Right lobe of liver (tissue), 6 donors: ENCODE measurements around the gene GRM5. TPM values are rescaled to one million over a fixed set of nuclear protein-coding genes. Genes with fewer than 3 reads are reported as not detected.
"Not testable (repeated sequence)": the region's sequence is repeated elsewhere in the genome, so short reads cannot be mapped to it uniquely, and the experiment has no call there.

Source experiments
- ATAC-seq, 4 donors: fragments of 200-7000 bp; cut with Tn5 transposase; one replicate each; pipeline ENCODE4 v1.9.1; 2020; ENCODE audit warnings: mild to moderate bottlenecking in 4 of 4, moderate library complexity in 4 of 4
- DNase-seq, 3 donors: peaks; one replicate each; pipeline ENCODE4 v3.0.0-alpha.2; 2020
- H3K27ac ChIP-seq, 3 donors: fragments of 200-600 bp; one replicate each; pipeline ENCODE4 v1.8.0; 2022
- H3K27me3 ChIP-seq, 2 donors: fragments of 200-600 bp; one replicate each; pipeline ENCODE4 v1.8.0; 2022
- H3K36me3 ChIP-seq, 4 donors: fragments of 200-600 bp; sonication (generic) in 1 of 4; one replicate each; pipeline versions ENCODE4 v1.5.1 to v1.8.0; 2017 to 2022; ENCODE audit warnings: control low read depth in 1 of 4
- H3K4me1 ChIP-seq, 4 donors: fragments of 200-600 bp; sonication (generic) in 1 of 4; one replicate each; pipeline versions ENCODE4 v1.5.1 to v1.8.0; 2017 to 2022; ENCODE audit warnings: control low read depth in 1 of 4
- H3K4me3 ChIP-seq, 3 donors: fragments of 200-600 bp; one replicate each; pipeline ENCODE4 v1.8.0; 2022
- H3K9me3 ChIP-seq, 4 donors: fragments of 200-600 bp; sonication (generic) in 1 of 4; one replicate each; pipeline versions ENCODE4 v1.5.1 to v1.8.0; 2017 to 2022; ENCODE audit warnings: control low read depth in 1 of 4
- CTCF ChIP-seq, 4 donors: fragments of 200-600 bp in 3 of 4; fragments of 450-650 bp in 1 of 4; IDR thresholded peaks; one replicate each; pipeline versions ENCODE4 v1.5.1 to v1.8.0; 2016 to 2022; ENCODE audit warnings: antibody characterized with exemption in 4 of 4, mild to moderate bottlenecking in 2 of 4
- POLR2A ChIP-seq: fragments of 450-650 bp; IDR thresholded peaks from one replicate; pipeline ENCODE4 v1.6.1; 2017; ENCODE audit warnings: antibody characterized with exemption, mild to moderate bottlenecking
- WGBS: methylation state at CpG from one replicate; pipeline ENCODE4 v1.1.6; 2018; ENCODE audit warnings: low coverage, low lambda C conversion rate; ENCODE audit not compliant: insufficient coverage; ENCODE audit errors: missing lambda C conversion rate; 5-methylcytosine and 5-hydroxymethylcytosine counted together
- intact Hi-C, 2 donors: fragments of 100-400 bp; cut with DNase I; formaldehyde crosslinking; loops; one replicate each; pipeline versions ENCODE4 v1.11.2 to v1.14.1; 2022
- total RNA-seq, 6 experiments: library from RNA; depleted of rRNA in 2 of 6; stranded (reverse); fragments of >200 nt in 2 of 6; fragmentation: NEBNext Ultra II Directional in 3 of 6; extraction: Animal tissue kit (Norgen Biotek cat#: 25700) in 3 of 6; gene quantifications; one replicate each; pipeline versions ENCODE4 v1.1.0 to v1.2.4, GENCODE V29; 2016 to 2023
- donor health status: DM: no; HTN: yes; CAD: no.
- donor health status: DM: no; HTN: no; CAD: no.
- donor health status: DM: no; HTN: no; CAD: no.
- donor health status: DM: no; HTN: yes; CAD: no.
- donor health status: DM: no; HTN: yes; CAD: no.

GRM5 gene
- total RNA-seq, 6 experiments from 2014 or later = not detected

- DNase-seq = no peak
- no peak overlapping the region for H3K27ac ChIP-seq
- TF ChIP-seq POLR2A (no peak), CTCF (IDR thresholded peaks at IDR 0.05) (no peak)
- H3K36me3 ChIP-seq = no peaks in the 10 kb centered on the region
- H3K4me1 ChIP-seq = no peaks in the 10 kb centered on the region
- intact Hi-C loops = no loop called here
- 4% methylated on average over 3 of the region's 6 CpGs for WGBS
- ATAC-seq = no peak
- no peak overlapping the region for H3K4me3 ChIP-seq
- H3K9me3 ChIP-seq = no peaks in the 10 kb centered on the region
- H3K27me3 ChIP-seq = no peaks in the 10 kb centered on the region
Observed at GRCh38 chr11:89065066-89065465, 716 bp downstream of the GRM5 start.

GRCh38 chr11:89063481-89063951, 2.3 kb downstream of the GRM5 start:
- ATAC-seq, DNase-seq, H3K27me3 ChIP-seq, intact Hi-C loops, H3K4me1 ChIP-seq, H3K9me3 ChIP-seq, H3K36me3 ChIP-seq, H3K4me3 ChIP-seq, H3K27ac ChIP-seq: not testable (repeated sequence)
- 4% methylated on average over 14 of the region's 17 CpGs for WGBS

GRCh38 chr11:89062771-89063298, 2.9 kb downstream of the GRM5 start:
- H3K36me3 ChIP-seq, DNase-seq, ATAC-seq, H3K4me3 ChIP-seq, H3K4me1 ChIP-seq, H3K27me3 ChIP-seq, intact Hi-C loops, H3K27ac ChIP-seq, H3K9me3 ChIP-seq: not testable (repeated sequence)
- WGBS = 3% methylated on average over 21 of the region's 25 CpGs

- H3K27me3 ChIP-seq, H3K36me3 ChIP-seq, H3K4me3 ChIP-seq, intact Hi-C loops, H3K9me3 ChIP-seq, H3K27ac ChIP-seq, H3K4me1 ChIP-seq, ATAC-seq, DNase-seq: not testable (repeated sequence)
- WGBS = 22% methylated on average over 5 of the region's 5 CpGs
Observed at GRCh38 chr11:89061839-89062238, 3.9 kb downstream of the GRM5 start.

GRCh38 chr11:89057406-89057805, 8.4 kb downstream of the GRM5 start:
- H3K27ac ChIP-seq, DNase-seq, H3K4me3 ChIP-seq, H3K36me3 ChIP-seq, H3K4me1 ChIP-seq, H3K27me3 ChIP-seq, intact Hi-C loops, H3K9me3 ChIP-seq, ATAC-seq: not testable (repeated sequence)
- WGBS = 53% methylated on average over 1 of the region's 1 CpG

GRCh38 chr11:89052220-89052619, 13.6 kb downstream of the GRM5 start:
- intact Hi-C loops = no loop called here
- no peaks in the 10 kb centered on the region for H3K27me3 ChIP-seq
- no peak for DNase-seq
- WGBS = 31% methylated on average over 4 of the region's 4 CpGs
- H3K9me3 ChIP-seq = no peaks in the 10 kb centered on the region
- H3K36me3 ChIP-seq = no peaks in the 10 kb centered on the region
- H3K4me3 ChIP-seq = no peak overlapping the region
- TF ChIP-seq POLR2A (no peak), CTCF (IDR thresholded peaks at IDR 0.05) (no peak)
- no peak for ATAC-seq
- no peak overlapping the region for H3K27ac ChIP-seq
- no peaks in the 10 kb centered on the region for H3K4me1 ChIP-seq

GRCh38 chr11:89047159-89047558, 18.6 kb downstream of the GRM5 start:
- ATAC-seq, H3K27me3 ChIP-seq, H3K36me3 ChIP-seq, H3K9me3 ChIP-seq, H3K4me1 ChIP-seq, H3K4me3 ChIP-seq, H3K27ac ChIP-seq, intact Hi-C loops, DNase-seq: not testable (repeated sequence)
- 54% methylated on average over 2 of the region's 4 CpGs for WGBS

- intact Hi-C loops, H3K4me1 ChIP-seq: not testable (repeated sequence)
Observed at GRCh38 chr11:89043861-89044588, 21.8 kb downstream of the GRM5 start.

GRCh38 chr11:89029671-89030070, 36.1 kb downstream of the GRM5 start:
- 46% methylated on average over 2 of the region's 2 CpGs for WGBS
- H3K4me3 ChIP-seq, intact Hi-C loops, ATAC-seq, H3K36me3 ChIP-seq, H3K27me3 ChIP-seq, H3K9me3 ChIP-seq, H3K27ac ChIP-seq, DNase-seq, H3K4me1 ChIP-seq: not testable (repeated sequence)

More at GRCh38 chr11:89043861-89044588, 21.8 kb downstream of the GRM5 start:
- DNase-seq, H3K4me3 ChIP-seq, H3K27me3 ChIP-seq, H3K36me3 ChIP-seq, H3K27ac ChIP-seq, H3K9me3 ChIP-seq, ATAC-seq: not testable (repeated sequence)
- 52% methylated on average over 6 of the region's 6 CpGs for WGBS
